Stimulated activated CD8-positive, alpha-beta memory T cell treated with anti-CD3 and anti-CD28 coated beads, Interleukin-7, amount 100 ng/mL, for 1 hour (primary cell): ENCODE results near the gene BTBD18.

Experiments used
- DNase-seq, 2 donors: peaks; one replicate each; pipeline ENCODE4 v3.0.0-alpha.2; 2020; ENCODE audit warnings: low read depth in 2 of 2

BTBD18 gene

GRCh38 chr11:57751676-57752253, at the start of gene BTBD18:
TSS of gene BTBD18 (minus strand) at chr11:57751819. CDS start at chr11:57751188, 631 bp downstream.
- no peak for DNase-seq

- DNase-seq: no peak
These were observed 49.5 kb upstream of the BTBD18 start for GRCh38 chr11:57801183-57801485.

- DNase-seq: no peak
These were observed 49.0 kb upstream of the BTBD18 start for GRCh38 chr11:57800444-57801182.

GRCh38 chr11:57798905-57799559, 47.4 kb upstream of the BTBD18 start:
- DNase-seq: no peak

GRCh38 chr11:57793351-57794115, 41.9 kb upstream of the BTBD18 start:
- DNase-seq: no peak

- DNase-seq: no peak
These were observed 41.3 kb upstream of the BTBD18 start for GRCh38 chr11:57792870-57793269.

GRCh38 chr11:57792060-57792541, 40.5 kb upstream of the BTBD18 start:
- DNase-seq: peak; percentile 66 to 70

GRCh38 chr11:57791321-57792059, 39.9 kb upstream of the BTBD18 start:
- DNase-seq: no peak

GRCh38 chr11:57788703-57789088, 37.1 kb upstream of the BTBD18 start:
- no peak for DNase-seq

GRCh38 chr11:57787920-57788702, 36.5 kb upstream of the BTBD18 start:
- DNase-seq: no peak

GRCh38 chr11:57787006-57787604, 35.5 kb upstream of the BTBD18 start:
- no peak for DNase-seq

GRCh38 chr11:57786436-57786835, 34.8 kb upstream of the BTBD18 start:
- no peak for DNase-seq

GRCh38 chr11:57785072-57785471, 33.5 kb upstream of the BTBD18 start:
- DNase-seq: no peak

GRCh38 chr11:57781529-57781943, 29.9 kb upstream of the BTBD18 start:
- DNase-seq: no peak

- no peak for DNase-seq
These were observed 27.7 kb upstream of the BTBD18 start for GRCh38 chr11:57779276-57779675.

- DNase-seq: no peak
These were observed 26.9 kb upstream of the BTBD18 start for GRCh38 chr11:57778318-57779037.

- no peak for DNase-seq
These were observed 26.3 kb upstream of the BTBD18 start for GRCh38 chr11:57777969-57778317.

GRCh38 chr11:57776577-57777210, 25.1 kb upstream of the BTBD18 start:
- DNase-seq: no peak

GRCh38 chr11:57776031-57776521, 24.5 kb upstream of the BTBD18 start:
- DNase-seq: no peak
